ENCODE results near the gene ACTR3C. TPM values are rescaled to one million over a fixed set of nuclear protein-coding genes. Genes with fewer than 3 reads are reported as not detected.
A peak's percentile ranks its signal among the peaks of the same experiment; 100 is the strongest.

The ACTR3C gene
- total RNA-seq, 1 experiment from 2014 or later: 2.2 TPM

- Histone ChIP-seq H4K5ac (ENCODE audit: insufficient read length, low read depth, low read length) (no peak overlapping the region), H3K9me3 (ENCODE audit: control insufficient read depth, low read depth, low read length) (no peaks in the 10 kb centered on the region), H3K56ac (ENCODE audit: insufficient read length, low read depth, low read length) (no peak overlapping the region), H3K79me1 (ENCODE audit: insufficient read depth, low read depth, low read length, poor library complexity, severe bottlenecking) (peaks cover 7% of the 10 kb centered on the region), H4K8ac (replicated peaks; ENCODE audit: insufficient read length, low read depth, low read length) (no peak overlapping the region), H2BK120ac (ENCODE audit: low read depth, low read length, poor library complexity, severe bottlenecking) (no peak overlapping the region), H2AFZ (ENCODE audit: low read length) (no peak overlapping the region), H4K91ac (ENCODE audit: insufficient read length, low read depth, low read length) (no peak overlapping the region), H3K27ac (ENCODE audit: insufficient read length, low read depth, low read length) (no peak overlapping the region), H3K79me2 (ENCODE audit: insufficient read depth, low read length) (peaks cover 12% of the 10 kb centered on the region; the same call in 1 of the 2 replicates), H3K14ac (ENCODE audit: insufficient read depth, low read length) (no peak overlapping the region), H3K4me1 (ENCODE audit: insufficient read depth, low read length) (peaks cover 3% of the 10 kb centered on the region; the same call in 1 of the 2 replicates), H3K23ac (ENCODE audit: insufficient read length, low read depth, low read length) (no peak overlapping the region), H3K4ac (ENCODE audit: low read depth, low read length) (no peak overlapping the region), H2BK12ac (ENCODE audit: insufficient read length, low read depth, low read length) (no peak overlapping the region), H3K9ac (ENCODE audit: extremely low read depth, insufficient read length, low read length) (no peak overlapping the region), H2BK15ac (ENCODE audit: low read depth, low read length) (no peak overlapping the region), H2BK5ac (ENCODE audit: insufficient read length, low read length) (no peak overlapping the region), H3K18ac (ENCODE audit: insufficient read length, low read depth, low read length) (no peak overlapping the region), H3K23me2 (ENCODE audit: insufficient read length, low read depth, low read length, poor library complexity, severe bottlenecking) (peaks cover 16% of the 10 kb centered on the region), H3K27me3 (ENCODE audit: insufficient read depth, low read length) (no peaks in the 10 kb centered on the region), H3K4me2 (ENCODE audit: insufficient read depth, insufficient read length, low read length) (peak overlapping the region; percentile 68), H2AK5ac (ENCODE audit: insufficient read length, low read length) (no peak overlapping the region), H4K20me1 (ENCODE audit: control insufficient read depth, insufficient read depth, insufficient read length) (no peaks in the 10 kb centered on the region), H2BK20ac (ENCODE audit: low read depth, low read length, poor library complexity, severe bottlenecking) (no peak overlapping the region), H3T11ph (ENCODE audit: low read length) (no peak overlapping the region)
- Mint-ChIP-seq H3K4me3 (peak overlapping the region; percentile 33 to 94; a peak in 4 of 5 replicates), H3K27ac (peak overlapping the region; percentile 44 to 83 (median 80); a peak in 3 of 7 replicates), H3K36me3 (ENCODE audit: insufficient read depth in 1 of 3, low read depth in 3 of 3) (peaks cover 28 to 51% (median 43%) of the 10 kb centered on the region in 3 experiments; a peak in 6 of 7 replicates), H3K9me3 (no peaks in the 10 kb centered on the region), H3K4me1 (peaks cover 44 to 57% of the 10 kb centered on the region in 2 experiments), H3K27me3 (ENCODE audit: low read depth) (no peaks in the 10 kb centered on the region; the same call in 1 of the 2 replicates)
- no peak for TF ChIP-seq CTCF (conservative IDR thresholded peaks at IDR 0.05)
- no peak for DNase-seq
- no CpG with 5 or more reads among the region's 3 CpGs for WGBS (ENCODE audit: extremely low coverage, insufficient read length, low lambda C conversion rate)
These were observed 47.3 kb upstream of the ACTR3C start for GRCh38 chr7:150370612-150371071.

Data from H9 (cell line).